GM21723 (cell line): Measurements from ENCODE around the gene ACTN1.
"Not testable (repeated sequence)": the region's sequence is repeated elsewhere in the genome, so short reads cannot be mapped to it uniquely, and the experiment has no call there.

Experiments
- ATAC-seq: cut with Tn5 transposase; IDR thresholded peaks from one replicate; pipeline ENCODE4 v1.9.1; 2021; ENCODE audit warnings: mild to moderate bottlenecking, moderate library complexity; ENCODE audit not compliant: unreplicated experiment

ACTN1 gene

GRCh38 chr14:68871392-68871791, 107.7 kb downstream of the ACTN1 start:
- no peak for ATAC-seq

- ATAC-seq: no peak
Measured at GRCh38 chr14:68866991-68867533, 112.0 kb downstream of the ACTN1 start.

GRCh38 chr14:68865542-68865941, 113.6 kb downstream of the ACTN1 start:
- no peak for ATAC-seq

GRCh38 chr14:68864361-68864750, 114.7 kb downstream of the ACTN1 start:
- no peak for ATAC-seq

GRCh38 chr14:68863610-68864360, 115.3 kb downstream of the ACTN1 start:
- ATAC-seq: no peak

- no peak for ATAC-seq
Measured at GRCh38 chr14:68862954-68863594, 116.0 kb downstream of the ACTN1 start.

GRCh38 chr14:68860771-68861170, 118.3 kb downstream of the ACTN1 start:
- ATAC-seq: no peak

GRCh38 chr14:68857516-68858070, 121.5 kb downstream of the ACTN1 start:
- ATAC-seq: no peak

- no peak for ATAC-seq
Measured at GRCh38 chr14:68856572-68856971, 122.5 kb downstream of the ACTN1 start.

GRCh38 chr14:68854421-68854820, 124.7 kb downstream of the ACTN1 start:
- no peak for ATAC-seq

GRCh38 chr14:68853749-68854148, 125.4 kb downstream of the ACTN1 start:
- ATAC-seq: no peak

GRCh38 chr14:68852493-68852892, 126.6 kb downstream of the ACTN1 start:
- not testable (repeated sequence) for ATAC-seq

GRCh38 chr14:68851078-68851477, 128.0 kb downstream of the ACTN1 start:
- no peak for ATAC-seq

GRCh38 chr14:68849416-68849815, 129.7 kb downstream of the ACTN1 start:
- no peak for ATAC-seq

GRCh38 chr14:68848253-68848652, 130.8 kb downstream of the ACTN1 start:
- ATAC-seq: no peak

GRCh38 chr14:68847640-68848039, 131.5 kb downstream of the ACTN1 start:
- ATAC-seq: not testable (repeated sequence)

GRCh38 chr14:68846466-68846865, 132.6 kb downstream of the ACTN1 start:
- ATAC-seq: no peak

GRCh38 chr14:68844210-68844545, 134.9 kb downstream of the ACTN1 start:
- ATAC-seq: no peak

GRCh38 chr14:68843471-68844209, 135.5 kb downstream of the ACTN1 start:
- no peak for ATAC-seq

- no peak for ATAC-seq
Measured at GRCh38 chr14:68842298-68842697, 136.8 kb downstream of the ACTN1 start.

- no peak for ATAC-seq
Measured at GRCh38 chr14:68841016-68841809, 137.9 kb downstream of the ACTN1 start.
